PFSK-1 (cell line): ENCODE results near the gene IL19.

ENCODE experiments used
- POLR2AphosphoS5 ChIP-seq: IDR thresholded peaks from 2 replicates; pipeline ENCODE4 v1.6.1; 2012; ENCODE audit warnings: low read depth, mild to moderate bottlenecking, control low read depth, low read length, moderate library complexity
- SIN3A ChIP-seq: IDR thresholded peaks from 2 replicates; pipeline ENCODE4 v1.6.1; 2012; ENCODE audit warnings: mild to moderate bottlenecking, low read length, moderate library complexity, borderline replicate concordance; ENCODE audit not compliant: insufficient read depth
- TAF1 ChIP-seq: IDR thresholded peaks from 2 replicates; pipeline ENCODE4 v1.6.1; 2012; ENCODE audit warnings: low read length, control low read depth, borderline replicate concordance; ENCODE audit not compliant: insufficient read depth
- TF ChIP-seq, protein P1 (sequence below), 2 experiments: IDR thresholded peaks; 2 replicates each; pipeline versions ENCODE4 v1.6.1 to v1.8.0; 2011 to 2012; ENCODE audit warnings: low read depth in 2 of 2, low read length in 2 of 2, control low read depth in 1 of 2, inconsistent platforms in 1 of 2, mild to moderate bottlenecking in 1 of 2, moderate library complexity in 1 of 2; ENCODE audit not compliant: insufficient read depth in 1 of 2

DNA sequence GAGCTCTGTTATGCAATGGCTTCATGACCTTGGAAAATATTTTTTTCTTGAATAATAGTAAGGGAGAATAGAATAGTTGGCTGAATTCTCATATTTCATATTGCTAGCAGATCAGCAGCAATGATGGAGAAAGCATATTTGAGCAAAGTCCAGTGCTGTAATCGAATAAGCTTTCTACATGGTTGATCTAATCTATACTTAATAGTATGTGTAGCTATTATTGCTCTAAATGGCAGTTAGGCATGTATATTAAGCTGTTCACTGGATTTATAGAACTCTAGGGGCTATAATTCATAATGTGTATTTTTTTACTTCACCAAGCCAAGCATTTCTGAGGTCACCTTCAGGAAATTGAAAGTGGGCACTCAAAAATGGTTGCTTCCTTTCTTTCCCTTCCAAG is 10.0 kb upstream of the IL19 start:
- no peak for TF ChIP-seq POLR2AphosphoS5
- no peak for TF ChIP-seq SIN3A
- TF ChIP-seq, protein P1, sequence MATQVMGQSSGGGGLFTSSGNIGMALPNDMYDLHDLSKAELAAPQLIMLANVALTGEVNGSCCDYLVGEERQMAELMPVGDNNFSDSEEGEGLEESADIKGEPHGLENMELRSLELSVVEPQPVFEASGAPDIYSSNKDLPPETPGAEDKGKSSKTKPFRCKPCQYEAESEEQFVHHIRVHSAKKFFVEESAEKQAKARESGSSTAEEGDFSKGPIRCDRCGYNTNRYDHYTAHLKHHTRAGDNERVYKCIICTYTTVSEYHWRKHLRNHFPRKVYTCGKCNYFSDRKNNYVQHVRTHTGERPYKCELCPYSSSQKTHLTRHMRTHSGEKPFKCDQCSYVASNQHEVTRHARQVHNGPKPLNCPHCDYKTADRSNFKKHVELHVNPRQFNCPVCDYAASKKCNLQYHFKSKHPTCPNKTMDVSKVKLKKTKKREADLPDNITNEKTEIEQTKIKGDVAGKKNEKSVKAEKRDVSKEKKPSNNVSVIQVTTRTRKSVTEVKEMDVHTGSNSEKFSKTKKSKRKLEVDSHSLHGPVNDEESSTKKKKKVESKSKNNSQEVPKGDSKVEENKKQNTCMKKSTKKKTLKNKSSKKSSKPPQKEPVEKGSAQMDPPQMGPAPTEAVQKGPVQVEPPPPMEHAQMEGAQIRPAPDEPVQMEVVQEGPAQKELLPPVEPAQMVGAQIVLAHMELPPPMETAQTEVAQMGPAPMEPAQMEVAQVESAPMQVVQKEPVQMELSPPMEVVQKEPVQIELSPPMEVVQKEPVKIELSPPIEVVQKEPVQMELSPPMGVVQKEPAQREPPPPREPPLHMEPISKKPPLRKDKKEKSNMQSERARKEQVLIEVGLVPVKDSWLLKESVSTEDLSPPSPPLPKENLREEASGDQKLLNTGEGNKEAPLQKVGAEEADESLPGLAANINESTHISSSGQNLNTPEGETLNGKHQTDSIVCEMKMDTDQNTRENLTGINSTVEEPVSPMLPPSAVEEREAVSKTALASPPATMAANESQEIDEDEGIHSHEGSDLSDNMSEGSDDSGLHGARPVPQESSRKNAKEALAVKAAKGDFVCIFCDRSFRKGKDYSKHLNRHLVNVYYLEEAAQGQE (IDR thresholded peaks at IDR 0.05; ENCODE audit: insufficient read depth in 1 of 2, low read depth in 2 of 2, low read length in 2 of 2) = no peak
- no peak for TF ChIP-seq TAF1
